Umbilical cord (tissue), 2 donors: ENCODE data around the gene RGS3. TPM values are rescaled to one million over a fixed set of nuclear protein-coding genes. Genes with fewer than 3 reads are reported as not detected.
A peak's percentile ranks its signal among the peaks of the same experiment; 100 is the strongest.

Source experiments
- DNase-seq: peaks from one replicate; pipeline ENCODE4 v3.0.0-alpha.2; 2015; ENCODE audit warnings: low spot score
- total RNA-seq: library from RNA; depleted of rRNA; stranded (reverse); fragments of >200 nt; gene quantifications from one replicate; pipeline ENCODE4 v1.2.3, GENCODE V29; 2014; ENCODE audit warnings: low replicate concordance; ENCODE audit not compliant: insufficient read depth

The RGS3 gene
- total RNA-seq, 1 donor from 2014 or later = 42.1 TPM

DNA sequence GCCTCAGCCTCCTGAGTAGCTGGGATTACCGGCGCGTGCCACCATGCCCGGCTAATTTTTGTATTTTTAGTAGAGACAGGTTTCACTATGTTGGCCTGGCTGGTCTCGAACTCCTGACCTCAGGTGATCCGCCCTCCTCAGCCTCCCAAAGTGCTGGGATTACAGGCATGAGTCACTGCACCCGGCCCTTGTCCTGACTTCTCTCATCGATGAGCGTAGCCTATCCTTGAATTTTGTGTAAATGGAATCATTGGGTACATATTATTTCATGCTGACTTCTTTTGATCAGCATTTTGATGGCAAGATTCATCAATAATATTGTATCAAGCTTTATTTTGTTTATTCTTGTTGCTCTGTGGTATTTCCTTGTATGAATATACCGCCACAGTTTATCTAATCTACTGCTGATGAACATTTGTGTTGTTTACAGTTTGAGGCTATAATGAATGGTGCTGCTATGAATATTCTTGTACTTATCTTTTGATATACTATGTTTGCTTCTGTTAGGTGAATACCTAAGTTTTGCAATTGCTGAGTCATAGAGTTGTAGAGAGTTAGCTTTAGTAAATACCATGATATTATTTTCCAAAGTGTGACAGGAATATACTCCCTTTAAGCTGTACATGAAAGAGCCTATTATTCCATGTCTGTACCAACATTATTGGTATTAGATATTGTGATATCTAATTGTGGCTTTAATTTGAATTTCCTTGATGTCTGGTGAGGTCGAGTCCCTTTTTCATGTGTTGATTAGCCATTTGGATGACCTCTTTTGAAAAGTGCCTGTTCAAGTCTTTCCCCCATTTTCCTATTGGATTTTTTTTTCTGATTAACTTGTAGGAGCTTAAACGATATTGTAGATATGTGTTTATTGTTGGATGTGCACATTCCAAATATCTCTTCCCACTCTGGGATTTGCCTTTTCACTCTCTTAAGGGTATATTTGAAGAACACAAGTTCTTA is 107.5 kb downstream of the RGS3 start:
- no peak for DNase-seq

DNA sequence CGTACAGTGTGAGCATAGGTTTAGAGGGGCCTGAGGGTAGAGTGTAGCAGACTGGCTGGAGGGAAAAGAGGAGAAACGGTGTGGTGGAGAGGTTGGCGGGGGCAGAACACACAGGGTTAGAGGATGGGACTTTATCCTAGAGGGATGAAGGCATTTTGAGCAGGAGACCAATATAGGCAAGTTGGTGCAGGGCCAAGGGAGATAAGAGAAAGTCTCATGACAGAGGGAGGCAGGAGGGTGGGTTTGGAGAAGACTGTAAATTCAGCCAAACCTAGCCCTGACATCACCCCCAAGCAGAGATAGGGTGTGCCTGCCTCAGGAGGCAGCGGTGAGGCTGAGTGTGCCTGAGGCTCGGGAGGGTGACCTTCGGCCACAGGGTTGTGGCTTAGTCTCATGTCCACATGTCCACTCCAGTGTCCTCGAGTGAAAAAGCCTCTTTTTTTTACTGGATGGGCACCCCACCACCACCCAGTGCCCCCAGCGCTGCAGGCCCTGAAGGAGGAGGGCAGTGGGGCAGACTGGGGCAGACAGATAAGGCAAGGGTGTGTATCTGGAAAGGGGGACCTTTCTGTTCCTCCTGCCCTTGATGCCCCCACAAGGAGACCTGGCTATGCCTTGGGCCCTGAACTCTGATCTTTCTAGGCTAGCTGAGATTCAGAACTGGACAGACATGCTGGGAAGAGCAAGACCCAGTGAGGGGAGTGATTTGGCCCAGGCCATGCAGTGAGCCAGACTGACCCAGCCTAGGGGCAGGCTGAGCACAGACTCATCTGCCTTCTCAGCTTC is 108.7 kb downstream of the RGS3 start:
- peak; percentile 60 for DNase-seq

DNA sequence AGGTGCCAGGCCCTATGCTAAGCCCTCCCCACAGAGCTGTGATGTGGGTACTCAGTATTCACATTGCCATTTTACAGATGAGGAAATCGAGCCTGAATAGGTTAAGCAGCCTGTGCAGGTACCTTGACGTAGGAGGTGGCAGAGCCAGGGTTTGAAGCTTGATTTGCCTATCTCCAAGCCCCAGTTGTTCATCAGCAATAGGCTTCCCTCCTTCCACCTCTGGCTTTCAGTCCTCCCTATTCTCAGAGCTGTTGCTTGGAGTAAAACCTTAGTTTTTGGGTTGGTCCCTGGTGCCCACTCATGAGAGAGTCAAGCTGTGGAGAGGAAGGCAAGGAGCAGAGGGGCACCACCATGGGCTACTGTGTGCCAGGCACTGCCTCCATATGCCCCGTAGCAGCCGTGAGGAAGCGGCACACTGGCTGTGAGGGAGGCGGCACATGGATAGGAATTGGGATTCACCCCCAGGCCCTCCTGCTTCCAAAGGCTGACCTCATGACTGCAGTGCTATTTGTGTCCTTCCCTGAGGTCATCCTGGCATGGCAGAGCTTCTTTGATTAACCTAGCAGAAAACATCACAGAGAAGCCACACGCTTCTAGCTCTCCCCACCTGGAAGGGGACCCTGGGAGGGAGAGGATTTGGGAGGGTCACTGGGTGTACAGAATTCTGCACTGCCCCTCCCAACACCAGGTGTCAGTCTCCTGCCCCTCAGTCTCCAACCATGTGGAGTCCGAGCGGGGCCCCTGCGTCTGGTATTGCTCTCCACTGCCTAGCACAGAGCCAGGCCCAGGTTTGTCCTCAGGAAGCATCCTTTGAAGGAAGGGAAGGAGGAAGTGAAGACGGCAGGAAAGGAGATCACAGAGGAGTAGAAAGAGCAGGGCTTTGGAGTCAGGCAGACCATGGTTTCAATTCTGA is 109.8 kb downstream of the RGS3 start:
- DNase-seq = no peak

DNA sequence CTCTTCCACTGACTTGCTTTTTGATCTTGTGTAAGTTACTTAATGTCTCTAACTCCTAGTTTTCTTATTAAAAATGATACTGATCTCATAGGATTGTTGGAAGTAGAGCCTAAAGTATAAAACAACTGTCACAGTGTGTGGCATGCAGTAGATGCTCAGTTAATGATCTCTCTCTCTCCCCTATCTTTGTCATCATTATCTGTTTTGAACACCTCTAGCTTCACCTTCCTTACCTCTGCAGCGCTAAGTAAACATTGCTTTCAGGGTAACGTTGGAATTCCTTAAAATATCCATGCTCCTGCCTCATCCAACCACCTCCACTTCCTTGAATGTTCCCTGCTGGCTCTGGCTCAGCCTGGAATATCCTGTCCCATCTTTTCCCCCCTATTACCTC is 110.4 kb downstream of the RGS3 start:
- DNase-seq = no peak

DNA sequence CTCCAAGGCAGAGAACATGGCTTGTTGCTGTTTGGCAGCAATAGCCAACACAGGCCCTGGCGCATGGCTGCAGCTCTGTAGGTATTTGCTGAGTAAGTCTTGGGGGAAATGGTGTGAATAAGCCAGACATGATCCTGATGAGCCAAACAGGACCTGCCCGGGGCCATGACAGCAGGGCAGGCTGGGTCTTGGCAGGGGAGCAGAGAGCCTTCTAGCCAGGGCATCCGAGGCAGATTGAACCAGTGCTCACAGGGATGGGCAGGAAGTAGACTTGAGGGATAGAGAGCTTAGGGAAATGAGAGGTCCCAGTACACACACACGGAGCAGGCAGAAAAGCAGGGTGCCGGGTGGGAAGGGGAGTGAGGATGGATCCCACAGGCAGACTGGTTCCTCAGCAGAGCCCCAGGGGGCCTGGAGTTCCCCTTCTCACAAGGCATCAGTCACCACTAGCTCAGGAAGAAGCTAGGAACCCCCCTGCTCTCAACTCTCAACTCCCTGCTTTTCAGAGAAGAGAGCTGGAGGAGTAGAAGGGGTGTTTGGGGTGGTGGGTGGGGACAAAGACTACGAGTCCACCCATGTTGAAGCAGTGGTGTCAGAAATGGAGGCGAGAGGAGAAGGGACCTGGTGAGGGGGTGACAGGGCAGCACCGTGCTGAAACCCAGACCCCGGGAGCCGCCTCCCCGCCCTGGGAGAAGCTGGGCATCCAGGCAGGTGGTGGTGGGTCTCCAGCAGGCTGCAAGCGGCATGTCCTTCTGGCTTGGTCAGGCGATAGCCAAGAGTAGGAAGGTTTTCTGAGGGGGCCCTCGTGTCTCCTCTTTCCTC is 111.1 kb downstream of the RGS3 start:
- no peak for DNase-seq

DNA sequence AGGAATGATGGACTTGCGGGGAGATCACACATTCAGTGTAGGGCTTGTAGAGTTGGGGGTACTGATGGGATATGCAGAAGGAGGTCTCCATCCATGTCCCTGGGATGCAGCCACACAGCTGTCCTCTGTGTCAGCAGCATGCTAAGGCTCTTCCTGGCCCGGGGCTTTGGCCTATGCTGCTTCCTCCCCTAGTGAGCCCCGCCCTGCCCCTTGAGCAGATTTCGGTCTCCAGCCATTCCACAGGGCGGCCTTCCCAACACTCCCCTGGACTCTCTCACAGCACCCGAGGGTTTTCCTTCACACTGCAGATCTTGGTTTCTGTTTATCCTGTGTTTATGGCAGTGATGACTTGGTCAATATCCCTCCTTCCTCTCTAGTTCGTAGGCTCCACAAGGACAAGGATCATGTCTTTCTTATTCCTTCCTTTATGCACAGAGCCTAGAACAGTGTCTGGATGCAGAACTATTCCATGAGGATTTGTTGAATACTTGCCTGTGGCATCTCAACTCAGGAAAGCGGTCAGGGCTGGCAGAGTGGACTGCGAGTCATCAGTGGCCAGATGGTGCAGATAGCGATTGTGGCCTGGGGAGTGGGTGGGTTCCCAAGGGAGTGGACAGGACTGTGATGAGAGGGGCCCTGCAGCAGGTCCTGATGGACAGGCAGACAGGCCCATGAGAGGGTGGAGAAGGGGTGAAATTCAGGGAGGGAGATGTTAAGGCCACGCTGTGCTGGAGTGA is 114.2 kb downstream of the RGS3 start:
- DNase-seq = no peak

DNA sequence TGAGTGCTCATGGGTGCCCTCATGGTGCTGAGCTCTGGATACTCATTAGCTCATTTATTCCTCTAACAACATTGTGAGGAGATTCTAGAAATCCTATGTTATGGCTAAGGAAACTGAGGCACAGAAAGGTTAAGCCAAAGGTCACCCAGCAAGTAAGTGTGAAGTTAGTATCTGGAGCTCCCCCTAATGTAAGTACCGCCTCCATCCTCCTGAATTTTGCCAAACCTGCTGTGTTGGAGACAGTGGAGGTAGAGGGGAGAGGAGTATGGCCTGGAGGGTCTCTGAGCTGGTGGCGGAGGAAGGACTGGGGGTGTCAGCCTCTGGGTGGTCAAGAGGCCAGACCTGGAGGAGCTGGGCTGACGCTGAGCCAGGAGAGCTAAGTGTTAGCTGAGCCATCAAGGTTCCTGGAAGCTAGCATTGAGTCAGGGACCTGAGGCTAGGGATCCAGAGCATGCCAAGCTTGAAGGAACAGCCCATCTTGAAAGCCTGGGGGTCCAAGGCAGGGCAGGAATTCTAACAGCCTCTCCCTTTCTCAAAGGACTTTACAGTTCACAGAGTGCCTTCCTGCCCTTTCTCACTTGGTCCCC is 114.8 kb downstream of the RGS3 start:
- no peak for DNase-seq

DNA sequence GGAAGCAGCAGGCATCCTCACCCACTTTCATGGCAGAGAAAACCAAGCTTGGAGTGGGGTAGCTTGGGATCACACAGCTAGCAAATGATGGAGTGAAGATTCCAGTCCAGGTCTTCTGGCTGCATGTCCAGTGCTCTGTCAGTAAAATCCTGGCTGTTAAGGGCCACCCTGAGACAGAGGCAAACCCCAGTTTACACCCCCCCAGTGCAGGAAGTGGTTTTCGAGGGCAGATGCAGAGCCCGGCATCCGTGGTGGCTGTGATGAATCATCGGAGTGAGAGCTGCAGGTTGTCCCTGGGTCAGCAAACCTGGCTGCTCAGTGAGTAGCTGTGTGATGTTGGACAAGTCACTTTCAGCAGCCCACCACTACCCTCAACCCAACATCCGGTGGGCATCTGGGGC is 115.4 kb downstream of the RGS3 start:
- no peak for DNase-seq

DNA sequence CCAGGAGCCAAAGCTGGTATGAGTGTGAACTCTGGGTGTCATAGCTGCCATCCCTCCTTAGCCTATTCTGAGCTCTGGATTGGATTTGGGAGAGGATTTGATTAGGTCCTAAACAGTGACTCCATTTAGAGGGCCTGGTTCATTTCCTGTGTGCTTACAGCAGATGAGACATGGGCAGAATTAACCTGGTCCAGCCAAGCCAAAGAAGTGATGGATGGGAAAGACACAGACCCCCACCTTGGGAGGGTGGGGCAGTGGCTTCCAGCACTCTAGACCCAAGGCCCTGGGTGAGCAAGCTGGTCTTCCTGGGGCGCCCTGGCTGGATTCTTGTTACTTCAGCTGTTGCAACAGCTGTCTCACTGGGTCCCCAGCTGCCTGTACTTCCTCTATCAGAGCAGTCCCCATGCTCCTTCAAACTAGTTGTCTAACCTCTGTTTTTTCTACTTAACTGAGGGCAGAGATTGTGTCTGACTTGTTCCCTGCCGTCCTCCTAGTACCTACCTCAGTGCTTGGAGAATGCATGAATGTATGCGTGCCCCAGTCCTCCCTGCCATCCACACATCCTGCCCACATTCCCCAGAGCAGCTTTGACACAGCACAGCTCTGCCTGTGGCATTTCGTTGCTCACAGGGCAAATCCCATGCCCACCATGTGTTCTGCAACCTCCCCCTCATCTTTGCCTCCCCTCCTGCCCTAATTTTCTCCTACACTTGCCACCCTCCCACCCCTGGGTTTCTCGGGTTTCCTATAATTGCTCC is 115.9 kb downstream of the RGS3 start:
- DNase-seq = no peak

DNA sequence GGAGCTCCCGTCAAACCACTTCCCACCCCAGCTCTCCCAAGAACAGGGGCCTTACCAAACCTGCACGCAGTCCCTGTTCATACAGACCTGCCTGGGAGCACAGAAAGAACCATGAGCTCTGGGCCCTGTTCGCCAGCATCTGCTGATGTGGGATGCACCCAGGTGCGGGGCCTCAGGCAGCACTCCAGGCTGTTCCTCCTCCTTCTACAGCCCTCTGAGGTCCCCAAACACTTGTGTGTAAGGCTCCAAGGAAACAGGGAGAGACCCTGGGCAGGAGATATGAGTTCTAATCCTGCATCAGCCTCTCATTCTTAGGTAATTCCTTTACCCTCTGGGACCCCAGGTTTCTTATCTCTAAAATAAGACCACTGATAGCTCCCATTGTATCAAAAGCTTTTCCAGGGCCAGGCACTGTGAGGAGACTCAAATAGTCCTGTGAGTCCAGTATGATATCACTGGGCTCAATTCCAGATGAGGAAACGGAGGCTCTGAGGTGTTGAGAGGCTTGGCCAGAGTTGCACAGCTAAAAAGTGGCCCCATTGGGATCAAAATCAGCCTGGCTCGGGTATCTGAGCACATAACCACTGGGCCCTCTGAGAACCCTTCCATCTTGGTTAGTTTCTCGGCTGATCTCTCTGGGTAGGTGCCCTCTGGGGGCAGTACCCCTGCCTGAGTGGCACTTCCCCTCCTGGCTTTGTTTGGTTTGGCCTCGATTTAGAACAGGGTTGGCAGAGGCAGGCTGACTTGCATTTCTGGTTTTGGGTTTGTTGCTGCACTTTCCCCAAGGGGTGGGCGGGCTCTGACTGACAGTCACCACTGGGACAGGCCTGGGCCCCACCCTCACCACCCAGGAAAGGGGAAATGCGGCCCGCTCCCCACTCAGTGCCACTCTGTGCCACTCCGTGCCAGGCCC is 116.8 kb downstream of the RGS3 start:
- peak; percentile 72 for DNase-seq

DNA sequence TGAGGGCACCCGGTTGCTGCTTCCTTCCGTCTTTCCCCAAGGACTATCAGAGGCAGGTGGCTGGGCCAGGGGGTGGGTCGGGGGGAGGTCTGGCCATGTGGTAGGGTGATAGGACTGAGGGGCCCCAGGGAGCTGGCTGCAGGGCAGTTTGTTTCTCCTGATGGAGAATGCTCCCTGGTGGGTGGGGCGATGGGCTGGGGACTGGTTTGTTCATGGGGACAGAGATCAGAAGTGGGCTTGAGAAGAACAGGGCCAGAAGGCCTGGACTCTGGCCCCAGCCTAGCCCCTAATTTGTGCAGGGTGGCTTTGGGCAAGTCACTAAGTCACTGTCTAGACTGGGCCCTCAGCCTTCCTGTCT is 117.4 kb downstream of the RGS3 start:
- DNase-seq = no peak

DNA sequence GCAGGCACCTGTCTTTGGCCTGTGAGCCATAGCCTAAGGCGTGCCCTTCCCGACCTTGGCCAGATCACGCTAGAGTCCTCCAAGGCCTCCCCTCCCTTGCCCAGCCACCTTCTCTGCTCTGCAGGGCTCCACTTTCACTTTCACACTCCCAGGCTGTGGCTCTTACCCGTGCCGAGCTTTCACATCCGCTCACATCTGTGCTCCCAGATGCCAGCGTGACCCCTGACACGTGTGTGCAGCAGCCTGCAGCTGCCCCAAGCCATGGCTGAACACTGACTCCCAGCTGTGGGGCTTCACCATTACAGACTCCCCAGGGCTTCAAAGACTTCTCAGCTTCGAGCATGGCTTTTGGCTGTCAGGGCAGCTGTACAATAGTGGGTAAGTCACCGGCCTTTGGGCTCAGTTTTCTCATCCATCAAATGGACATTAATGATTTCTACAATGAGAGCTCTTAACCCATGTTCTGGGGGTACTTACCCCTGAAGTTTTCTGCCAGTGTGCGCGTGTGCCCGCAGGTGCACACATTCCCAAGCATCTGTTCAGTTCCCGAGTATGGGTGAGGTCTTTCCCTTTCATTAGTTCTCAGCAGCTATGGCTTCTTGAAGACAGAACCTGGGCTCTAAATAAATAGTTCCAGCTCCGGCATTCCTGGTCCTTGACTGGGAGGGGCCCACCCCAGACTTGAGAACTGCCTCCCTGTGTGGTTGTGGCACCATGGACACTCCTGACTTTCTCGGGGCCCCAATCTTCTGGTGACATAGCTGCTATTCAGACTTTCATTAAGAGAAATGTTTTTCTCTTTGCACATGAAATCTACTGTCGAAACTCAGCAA is 118.6 kb downstream of the RGS3 start:
- no peak for DNase-seq

DNA sequence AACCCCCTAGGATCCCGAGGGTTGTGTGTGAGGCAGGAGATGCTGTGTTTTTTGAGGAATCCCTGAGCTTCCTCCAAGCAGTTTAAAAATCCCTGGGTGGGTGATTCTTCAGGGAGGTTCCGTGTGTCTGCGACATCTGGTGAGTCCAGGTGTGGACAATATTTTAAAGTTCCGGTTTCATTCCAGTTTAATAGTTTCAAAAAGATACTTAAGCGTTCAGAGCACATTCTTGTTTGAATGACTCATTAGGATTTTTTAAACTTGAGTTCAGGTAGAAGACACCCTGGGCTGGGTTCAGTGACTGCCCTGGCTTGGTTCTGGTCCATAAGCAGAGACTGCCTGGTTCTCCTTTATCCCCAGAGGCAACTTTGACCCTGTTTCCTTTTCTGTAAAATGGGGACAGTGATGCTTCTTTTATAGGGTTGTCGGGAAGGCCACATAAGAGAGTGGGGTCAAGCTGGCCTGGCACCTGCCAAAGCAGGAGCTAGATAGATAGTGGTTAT is 119.2 kb downstream of the RGS3 start:
- DNase-seq = no peak

DNA sequence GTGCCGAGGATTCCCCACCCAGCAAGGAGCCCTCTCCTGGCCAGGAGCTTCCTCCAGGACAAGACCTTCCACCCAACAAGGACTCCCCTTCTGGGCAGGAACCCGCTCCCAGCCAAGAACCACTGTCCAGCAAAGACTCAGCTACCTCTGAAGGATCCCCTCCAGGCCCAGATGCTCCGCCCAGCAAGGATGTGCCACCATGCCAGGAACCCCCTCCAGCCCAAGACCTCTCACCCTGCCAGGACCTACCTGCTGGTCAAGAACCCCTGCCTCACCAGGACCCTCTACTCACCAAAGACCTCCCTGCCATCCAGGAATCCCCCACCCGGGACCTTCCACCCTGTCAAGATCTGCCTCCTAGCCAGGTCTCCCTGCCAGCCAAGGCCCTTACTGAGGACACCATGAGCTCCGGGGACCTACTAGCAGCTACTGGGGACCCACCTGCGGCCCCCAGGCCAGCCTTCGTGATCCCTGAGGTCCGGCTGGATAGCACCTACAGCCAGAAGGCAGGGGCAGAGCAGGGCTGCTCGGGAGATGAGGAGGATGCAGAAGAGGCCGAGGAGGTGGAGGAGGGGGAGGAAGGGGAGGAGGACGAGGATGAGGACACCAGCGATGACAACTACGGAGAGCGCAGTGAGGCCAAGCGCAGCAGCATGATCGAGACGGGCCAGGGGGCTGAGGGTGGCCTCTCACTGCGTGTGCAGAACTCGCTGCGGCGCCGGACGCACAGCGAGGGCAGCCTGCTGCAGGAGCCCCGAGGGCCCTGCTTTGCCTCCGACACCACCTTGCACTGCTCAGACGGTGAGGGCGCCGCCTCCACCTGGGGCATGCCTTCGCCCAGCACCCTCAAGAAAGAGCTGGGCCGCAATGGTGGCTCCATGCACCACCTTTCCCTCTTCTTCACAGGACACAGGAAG is 120.2 kb downstream of the RGS3 start:
- no peak for DNase-seq

DNA sequence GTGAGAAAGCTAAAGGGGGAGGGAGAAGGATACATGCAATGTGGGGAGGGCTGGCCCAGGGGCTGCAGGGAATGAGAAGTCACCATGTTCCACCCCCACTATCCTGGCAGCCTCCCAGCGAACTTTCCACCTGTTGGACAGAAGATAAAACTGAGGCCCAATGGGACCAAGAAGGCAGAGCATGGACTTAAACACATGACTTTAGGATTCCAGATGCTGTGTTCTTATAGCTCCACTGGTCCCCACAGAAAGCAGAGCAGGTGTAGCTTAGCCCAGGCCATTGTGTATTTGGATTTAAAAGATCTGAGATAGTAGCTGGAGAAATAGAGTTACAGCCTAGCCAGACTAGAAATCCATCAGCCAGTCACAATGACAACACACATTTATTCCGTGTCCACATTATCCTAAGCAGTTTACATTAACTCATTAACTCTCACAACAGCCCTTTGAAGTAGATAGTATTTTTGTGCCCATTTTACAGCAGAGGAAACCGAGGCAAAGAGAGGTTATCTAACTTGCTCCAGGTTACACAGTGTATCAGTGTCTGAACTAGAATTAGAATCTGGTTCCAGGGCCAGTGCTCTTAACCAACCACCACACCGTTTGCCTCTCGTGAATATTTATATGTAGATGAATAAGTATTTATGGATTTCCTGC is 121.0 kb downstream of the RGS3 start:
- DNase-seq = no peak
